OCI-LY1 (cell line): ENCODE results near the gene SAG.

Experiments used
- CTCF ChIP-seq: fragments of 200-600 bp; sonication (generic), shearing (Covaris generic); IDR thresholded peaks from 2 replicates; pipeline ENCODE4 v1.5.1; 2017; ENCODE audit warnings: mild to moderate bottlenecking, antibody characterized with exemption, low read length, moderate library complexity, mixed read lengths
- EZH2 ChIP-seq: fragments of 200-600 bp; sonication (generic), shearing (Covaris generic); IDR thresholded peaks from 2 replicates; pipeline ENCODE4 v1.8.0; 2017; ENCODE audit warnings: borderline replicate concordance, mixed run types, mild to moderate bottlenecking, antibody characterized with exemption, low read length, moderate library complexity, mixed read lengths

- TF ChIP-seq CTCF (no peak), EZH2 (no peak)
These were observed 55.1 kb downstream of the SAG start for GRCh38 chr2:233362742-233363141.
